HL-60/S4 treated with phorbol 12-myristate 13-acetate at 8.2 ng/mL for 4 days and 3 days (cell line): ENCODE data around the gene HACD4.
"Not testable (repeated sequence)": the region's sequence is repeated elsewhere in the genome, so short reads cannot be mapped to it uniquely, and the experiment has no call there.

ENCODE experiments used
- in situ Hi-C: fragments of 300-500 bp; cut with MboI; formaldehyde crosslinking; loops from 2 replicates; pipeline ENCODE4 v1.15.0; 2022; ENCODE audit warnings: low sequenced_read_pairs

Gene HACD4

GRCh38 chr9:20973246-20973947 is 58.0 kb downstream of the HACD4 start:
- in situ Hi-C loops = not testable (repeated sequence)

GRCh38 chr9:20972684-20973083 is 58.8 kb downstream of the HACD4 start:
- in situ Hi-C loops = no loop called here

- in situ Hi-C loops = no loop called here
These were observed 68.8 kb downstream of the HACD4 start for GRCh38 chr9:20962536-20963225.

GRCh38 chr9:20950707-20951106 is 80.7 kb downstream of the HACD4 start:
- in situ Hi-C loops = no loop called here
